NT2/D1 (cell line): ENCODE data around the gene PIGL.

Experiments
- DNase-seq: peaks from one replicate; pipeline ENCODE4 v3.0.0-alpha.2; 2011; ENCODE audit warnings: low read depth, low spot score
- H3K27me3 ChIP-seq: 2 replicates; pipeline ENCODE4 v1.6.0; 2011; ENCODE audit warnings: mild to moderate bottlenecking; ENCODE audit not compliant: insufficient read length, insufficient read depth
- H3K36me3 ChIP-seq: 2 replicates; pipeline ENCODE4 v1.6.1; 2011; ENCODE audit warnings: mild to moderate bottlenecking, low read length, mixed read lengths; ENCODE audit not compliant: insufficient read depth, insufficient read length
- H3K4me1 ChIP-seq: 2 replicates; pipeline ENCODE4 v1.5.1; 2011; ENCODE audit not compliant: insufficient read depth, insufficient read length
- H3K4me3 ChIP-seq: 2 replicates; pipeline ENCODE4 v1.5.1; 2011; ENCODE audit warnings: low read depth; ENCODE audit not compliant: insufficient read length
- H3K9ac ChIP-seq: 2 replicates; pipeline ENCODE4 v1.6.0; 2011; ENCODE audit warnings: low read depth; ENCODE audit not compliant: insufficient read length
- H3K9me3 ChIP-seq: 2 replicates; pipeline ENCODE4 v1.5.1; 2011; ENCODE audit warnings: mild to moderate bottlenecking, low read length; ENCODE audit not compliant: insufficient read depth
- SUZ12 ChIP-seq: IDR thresholded peaks from 2 replicates; pipeline ENCODE4 v1.6.1; 2011; ENCODE audit not compliant: insufficient read length, insufficient read depth; ENCODE audit errors: extremely low read depth
- YY1 ChIP-seq: IDR thresholded peaks from 2 replicates; pipeline ENCODE4 v1.6.1; 2011; ENCODE audit not compliant: insufficient read length, insufficient read depth
- ZNF274 ChIP-seq: IDR thresholded peaks from 2 replicates; pipeline ENCODE4 v1.6.1; 2011; ENCODE audit warnings: mild to moderate bottlenecking, low read depth, low read length

Gene PIGL

DNA sequence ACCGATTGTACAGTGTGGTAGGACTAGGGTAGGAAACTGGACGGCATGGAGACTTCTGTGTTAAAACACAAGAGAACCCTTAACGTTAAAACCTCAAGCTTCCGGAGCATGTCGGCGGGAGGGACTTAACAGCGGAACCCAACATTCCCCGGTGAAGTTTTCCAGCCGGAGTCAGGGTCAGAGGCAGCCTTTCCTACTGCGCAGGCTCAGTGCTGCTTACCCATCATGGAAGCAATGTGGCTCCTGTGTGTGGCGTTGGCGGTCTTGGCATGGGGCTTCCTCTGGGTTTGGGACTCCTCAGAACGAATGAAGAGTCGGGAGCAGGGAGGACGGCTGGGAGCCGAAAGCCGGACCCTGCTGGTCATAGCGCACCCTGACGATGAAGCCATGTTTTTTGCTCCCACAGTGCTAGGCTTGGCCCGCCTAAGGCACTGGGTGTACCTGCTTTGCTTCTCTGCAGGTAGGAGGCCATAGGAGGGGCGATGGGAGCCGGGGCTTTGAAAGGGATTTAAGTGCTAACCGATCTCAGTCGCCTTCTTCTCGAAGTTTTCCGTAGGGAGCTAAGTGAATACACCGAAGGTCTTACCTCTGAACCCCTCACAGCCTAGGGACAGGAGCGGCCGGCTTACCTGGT lies at the start of gene PIGL:
Gene PIGL, plus strand, starts transcription at position 209 of the 634 bp plus-strand sequence. Its CDS starts 17 bp downstream, at position 226.
- H3K9ac ChIP-seq, result peak within 1 kb of the TSS; percentile 99
- peak; percentile 87 for DNase-seq
- H3K36me3 ChIP-seq, result peaks cover 3% of the 10 kb centered on the region
- H3K4me1 ChIP-seq, result no peaks in the 10 kb centered on the region
- no peaks in the 10 kb centered on the region for H3K27me3 ChIP-seq
- H3K4me3 ChIP-seq, result peak within 1 kb of the TSS; percentile 98
- no peaks in the 10 kb centered on the region for H3K9me3 ChIP-seq
- TF ChIP-seq SUZ12 (no peak), YY1 (peak; percentile 72)

DNA sequence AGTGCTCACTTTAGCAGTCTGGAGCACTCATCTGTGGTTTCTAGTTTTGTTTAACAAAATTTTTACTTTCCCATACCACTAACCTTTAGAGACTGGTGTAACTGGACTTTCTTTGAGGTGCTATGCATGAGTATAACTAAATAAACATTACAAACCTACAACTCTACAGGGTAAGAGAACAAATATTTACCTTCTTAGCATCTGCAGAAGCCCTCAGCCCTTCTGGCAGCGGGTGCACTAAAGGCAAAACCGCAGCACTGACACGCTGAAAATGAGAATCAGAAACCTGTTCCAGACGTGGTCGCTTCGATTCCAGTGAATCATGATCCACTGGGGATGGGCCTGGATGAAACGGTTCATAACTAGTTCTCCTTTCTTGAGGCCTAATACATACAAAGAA lies 45.4 kb upstream of the PIGL start:
- TF ChIP-seq YY1 (no peak), SUZ12 (no peak), ZNF274 (no peak)
- H3K9me3 ChIP-seq, result no peaks in the 10 kb centered on the region
- H3K9ac ChIP-seq, result no peak overlapping the region
- H3K27me3 ChIP-seq, result no peaks in the 10 kb centered on the region
- DNase-seq, result no peak
- no peak overlapping the region for H3K4me3 ChIP-seq
- H3K36me3 ChIP-seq, result peaks cover 14% of the 10 kb centered on the region
- H3K4me1 ChIP-seq, result no peaks in the 10 kb centered on the region

DNA sequence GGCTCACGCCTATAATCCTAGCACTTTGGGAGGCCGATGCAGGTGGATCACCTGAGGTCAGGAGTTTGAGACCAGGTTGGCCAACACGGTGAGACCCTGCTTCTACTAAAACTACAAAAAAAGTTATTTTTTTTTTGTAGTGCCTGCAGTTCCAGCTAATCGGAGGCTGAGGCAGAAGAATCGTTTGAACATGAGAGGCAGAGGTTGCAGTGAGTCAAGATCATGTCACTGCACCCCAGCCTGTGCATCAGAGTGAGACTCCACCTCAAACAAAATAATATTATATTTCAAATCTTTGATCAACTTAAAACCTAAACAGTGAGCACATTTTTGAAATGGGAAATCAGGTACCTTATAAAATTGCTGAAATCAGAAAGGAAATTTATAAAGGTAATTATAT lies 38.2 kb upstream of the PIGL start:
- H3K9me3 ChIP-seq, result no peaks in the 10 kb centered on the region
- no peaks in the 10 kb centered on the region for H3K4me1 ChIP-seq
- no peak for DNase-seq
- no peak overlapping the region for H3K4me3 ChIP-seq
- TF ChIP-seq ZNF274, result no peak
- TF ChIP-seq SUZ12, result no peak
- no peaks in the 10 kb centered on the region for H3K27me3 ChIP-seq
- H3K9ac ChIP-seq, result no peak overlapping the region
- no peaks in the 10 kb centered on the region for H3K36me3 ChIP-seq

DNA sequence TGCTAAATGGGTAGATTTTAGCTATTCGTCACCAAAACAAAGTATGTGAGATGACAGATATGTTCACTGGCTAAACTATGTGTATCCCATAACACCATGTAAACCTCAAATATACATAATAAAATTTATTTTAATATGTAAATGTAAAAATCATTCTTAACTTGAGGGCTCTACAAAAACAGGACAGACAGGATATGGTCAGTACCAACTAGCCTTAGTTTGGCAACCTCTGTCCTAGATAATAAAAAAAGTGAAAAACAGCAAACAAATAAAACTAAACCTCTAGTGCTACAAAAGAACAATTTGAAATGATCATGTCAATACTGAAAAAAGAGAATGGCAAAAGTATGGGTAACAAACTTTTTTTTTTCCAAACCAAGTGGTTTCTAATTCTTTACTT lies 35.4 kb upstream of the PIGL start:
- no peaks in the 10 kb centered on the region for H3K4me1 ChIP-seq
- H3K4me3 ChIP-seq, result no peak overlapping the region
- H3K27me3 ChIP-seq, result no peaks in the 10 kb centered on the region
- no peak for DNase-seq
- TF ChIP-seq ZNF274 (no peak), SUZ12 (no peak), YY1 (no peak)
- no peak overlapping the region for H3K9ac ChIP-seq
- H3K36me3 ChIP-seq, result peaks cover 12% of the 10 kb centered on the region
- no peaks in the 10 kb centered on the region for H3K9me3 ChIP-seq

DNA sequence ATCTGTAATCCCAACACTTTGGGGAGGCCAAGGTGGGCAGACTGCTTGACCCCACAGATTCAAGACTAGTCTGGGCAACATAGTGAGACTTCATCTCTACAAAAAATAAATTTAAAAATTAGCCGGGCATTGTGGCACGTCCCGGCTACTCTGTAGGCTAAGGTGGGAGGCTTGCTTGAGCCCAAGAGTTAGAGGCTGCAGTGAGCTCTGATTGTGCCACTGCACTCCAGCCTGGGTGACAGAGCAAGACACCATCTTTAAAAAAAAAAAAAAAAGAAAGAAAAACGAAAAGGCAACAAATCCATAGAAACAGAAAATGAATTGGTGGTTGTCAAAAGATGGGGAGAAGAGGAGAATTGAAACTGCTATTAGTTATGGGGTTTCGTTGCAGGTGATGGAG lies 29.4 kb upstream of the PIGL start:
- Histone ChIP-seq H3K27me3 (no peaks in the 10 kb centered on the region), H3K36me3 (peaks cover 23% of the 10 kb centered on the region), H3K4me3 (no peak overlapping the region), H3K9ac (no peak overlapping the region), H3K4me1 (no peaks in the 10 kb centered on the region), H3K9me3 (no peaks in the 10 kb centered on the region)
- TF ChIP-seq YY1 (no peak), SUZ12 (no peak), ZNF274 (no peak)
- no peak for DNase-seq

DNA sequence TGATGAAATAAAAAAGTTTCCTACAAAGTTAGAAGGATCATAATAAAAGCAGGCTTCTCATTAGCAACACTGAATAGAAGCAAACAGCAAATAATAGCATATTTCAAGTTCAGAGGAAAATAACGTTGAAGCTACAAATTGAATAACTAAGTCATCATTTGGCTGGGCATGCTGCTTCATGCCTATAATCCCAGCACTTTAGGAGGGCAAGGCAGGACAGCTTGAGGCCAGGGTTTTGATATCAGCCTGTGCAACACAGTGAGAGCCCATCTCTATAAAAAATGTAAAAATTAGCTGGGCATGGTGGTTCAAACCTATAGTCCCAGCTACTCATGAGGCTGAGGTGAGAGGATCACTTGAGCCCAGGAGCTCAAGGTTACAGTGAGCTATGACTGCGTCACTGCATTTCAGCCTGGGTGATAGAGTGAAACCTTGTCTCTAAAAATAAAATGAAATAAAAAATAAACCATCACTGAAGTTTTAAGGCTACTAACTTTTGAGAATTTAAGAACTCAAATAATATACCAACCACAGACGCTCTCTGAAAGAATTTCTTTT lies 27.1 kb upstream of the PIGL start:
- Histone ChIP-seq H3K4me3 (no peak overlapping the region), H3K9me3 (no peaks in the 10 kb centered on the region), H3K4me1 (no peaks in the 10 kb centered on the region), H3K36me3 (peaks cover 30% of the 10 kb centered on the region), H3K27me3 (no peaks in the 10 kb centered on the region), H3K9ac (no peak overlapping the region)
- TF ChIP-seq ZNF274, result no peak
- no peak for TF ChIP-seq YY1
- TF ChIP-seq SUZ12, result no peak
- DNase-seq, result no peak

DNA sequence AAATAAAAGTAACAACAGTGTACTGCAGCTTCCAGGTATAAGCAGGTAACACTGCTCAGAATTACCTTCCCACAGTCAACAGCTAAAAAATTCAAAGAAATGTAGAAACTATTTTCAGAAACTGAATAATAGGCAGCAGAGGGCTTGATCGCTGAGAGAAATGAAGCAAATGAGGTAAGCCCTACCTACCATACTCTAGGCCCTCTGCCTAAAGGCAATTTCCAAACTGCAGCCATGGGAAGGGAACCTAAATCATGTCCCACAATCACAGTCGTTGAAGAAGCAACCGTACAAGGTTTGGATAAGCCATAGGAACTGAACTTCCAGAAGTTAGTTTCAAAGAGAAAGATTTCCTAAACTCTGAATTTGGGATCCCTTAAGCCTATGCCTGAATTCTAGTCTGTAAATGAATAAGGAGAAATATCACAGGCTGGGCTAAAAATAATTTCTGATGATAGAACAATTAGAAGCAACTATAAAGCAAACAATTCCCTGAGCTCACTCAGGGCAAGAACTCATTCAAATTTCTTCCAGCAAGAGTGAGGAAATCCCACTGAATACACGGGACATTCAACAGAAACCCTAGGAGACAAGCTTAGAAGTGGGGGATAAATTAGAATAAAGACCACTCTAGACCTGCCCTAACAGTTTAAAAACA lies 26.2 kb upstream of the PIGL start:
- Histone ChIP-seq H3K4me3 (no peak overlapping the region), H3K9ac (no peak overlapping the region), H3K27me3 (no peaks in the 10 kb centered on the region), H3K9me3 (no peaks in the 10 kb centered on the region), H3K4me1 (no peaks in the 10 kb centered on the region), H3K36me3 (peaks cover 25% of the 10 kb centered on the region)
- no peak for DNase-seq
- TF ChIP-seq ZNF274 (no peak), SUZ12 (no peak), YY1 (no peak)
